Calu3 (cell line): ENCODE measurements around the gene OR4B1. TPM values are rescaled to one million over a fixed set of nuclear protein-coding genes. Genes with fewer than 3 reads are reported as not detected.

Experiments
- BruUV-seq: library from RNA; stranded (reverse); fragments of 400-500 nt; replicated peaks from 2 replicates; lab custom pipeline; 2021; lab: Mats Ljungman, UMichigan
- CTCF ChIA-PET: fragments of 300-600 bp; sonication (Branson Sonifier 250); formaldehyde crosslinking; loops from one replicate; lab custom pipeline; 2022; ENCODE audit warnings: antibody characterized with exemption; lab: Charles Lee
- DNase-seq: peaks from one replicate; pipeline ENCODE4 v3.0.0; 2022
- H3K27ac Mint-ChIP-seq: one replicate; pipeline ENCODE4 v1.8.0; 2022; ENCODE audit warnings: mixed read lengths; ENCODE audit not compliant: unreplicated experiment
- H3K27me3 Mint-ChIP-seq: one replicate; pipeline ENCODE4 v1.8.0; 2022; ENCODE audit warnings: mixed read lengths; ENCODE audit not compliant: unreplicated experiment
- H3K36me3 Mint-ChIP-seq: one replicate; pipeline ENCODE4 v1.8.0; 2022; ENCODE audit warnings: mild to moderate bottlenecking, moderate library complexity, mixed read lengths; ENCODE audit not compliant: insufficient read depth, unreplicated experiment
- H3K4me1 Mint-ChIP-seq: one replicate; pipeline ENCODE4 v1.8.0; 2022; ENCODE audit warnings: mild to moderate bottlenecking, low read depth, mixed read lengths; ENCODE audit not compliant: unreplicated experiment
- H3K4me3 Mint-ChIP-seq: one replicate; pipeline ENCODE4 v1.8.0; 2022; ENCODE audit warnings: mild to moderate bottlenecking, low read depth, moderate library complexity, mixed read lengths; ENCODE audit not compliant: unreplicated experiment
- H3K9me3 Mint-ChIP-seq: one replicate; pipeline ENCODE4 v1.8.0; 2022; ENCODE audit warnings: low read depth, mixed read lengths; ENCODE audit not compliant: unreplicated experiment
- intact Hi-C: fragments of 100-400 bp; cut with micrococcal nuclease; formaldehyde crosslinking; loops from one replicate; pipeline ENCODE4 v1.10.0; 2022; ENCODE audit not compliant: unreplicated experiment
- total RNA-seq: library from RNA; stranded (reverse); gene quantifications from 2 replicates; pipeline ENCODE4 v1.2.3, GENCODE V29; 2022
- TF ChIP-seq, protein P1 (sequence below): fragments of 200-600 bp; IDR thresholded peaks from one replicate; pipeline ENCODE4 v1.8.0; 2022; ENCODE audit warnings: antibody characterized with exemption; ENCODE audit not compliant: unreplicated experiment

The OR4B1 gene
- total RNA-seq, 1 experiment from 2014 or later, result not detected

GRCh38 chr11:48237727-48238126, 21.1 kb downstream of the OR4B1 start:
- intact Hi-C loops, result no loop called here
- no peak for DNase-seq
- no TSS peak for BruUV-seq
- CTCF ChIA-PET, result no interaction called here
- TF ChIP-seq, protein P1, sequence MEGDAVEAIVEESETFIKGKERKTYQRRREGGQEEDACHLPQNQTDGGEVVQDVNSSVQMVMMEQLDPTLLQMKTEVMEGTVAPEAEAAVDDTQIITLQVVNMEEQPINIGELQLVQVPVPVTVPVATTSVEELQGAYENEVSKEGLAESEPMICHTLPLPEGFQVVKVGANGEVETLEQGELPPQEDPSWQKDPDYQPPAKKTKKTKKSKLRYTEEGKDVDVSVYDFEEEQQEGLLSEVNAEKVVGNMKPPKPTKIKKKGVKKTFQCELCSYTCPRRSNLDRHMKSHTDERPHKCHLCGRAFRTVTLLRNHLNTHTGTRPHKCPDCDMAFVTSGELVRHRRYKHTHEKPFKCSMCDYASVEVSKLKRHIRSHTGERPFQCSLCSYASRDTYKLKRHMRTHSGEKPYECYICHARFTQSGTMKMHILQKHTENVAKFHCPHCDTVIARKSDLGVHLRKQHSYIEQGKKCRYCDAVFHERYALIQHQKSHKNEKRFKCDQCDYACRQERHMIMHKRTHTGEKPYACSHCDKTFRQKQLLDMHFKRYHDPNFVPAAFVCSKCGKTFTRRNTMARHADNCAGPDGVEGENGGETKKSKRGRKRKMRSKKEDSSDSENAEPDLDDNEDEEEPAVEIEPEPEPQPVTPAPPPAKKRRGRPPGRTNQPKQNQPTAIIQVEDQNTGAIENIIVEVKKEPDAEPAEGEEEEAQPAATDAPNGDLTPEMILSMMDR, result no peak
- Mint-ChIP-seq H3K27me3 (peaks cover 18% of the 10 kb centered on the region), H3K36me3 (no peaks in the 10 kb centered on the region), H3K4me1 (no peaks in the 10 kb centered on the region), H3K4me3 (no peak overlapping the region), H3K27ac (no peak overlapping the region), H3K9me3 (peaks cover 3% of the 10 kb centered on the region)

- peaks cover 20% of the 10 kb centered on the region for H3K27me3 Mint-ChIP-seq
- TF ChIP-seq, protein P1, result no peak
- no peak overlapping the region for H3K27ac Mint-ChIP-seq
- intact Hi-C loops, result no loop called here
- CTCF ChIA-PET, result no interaction called here
- DNase-seq, result no peak
- no peaks in the 10 kb centered on the region for H3K36me3 Mint-ChIP-seq
- H3K4me3 Mint-ChIP-seq, result no peak overlapping the region
- no TSS peak for BruUV-seq
- H3K4me1 Mint-ChIP-seq, result no peaks in the 10 kb centered on the region
- no peaks in the 10 kb centered on the region for H3K9me3 Mint-ChIP-seq
Observed at GRCh38 chr11:48242501-48242900, 25.9 kb downstream of the OR4B1 start.

DNA sequence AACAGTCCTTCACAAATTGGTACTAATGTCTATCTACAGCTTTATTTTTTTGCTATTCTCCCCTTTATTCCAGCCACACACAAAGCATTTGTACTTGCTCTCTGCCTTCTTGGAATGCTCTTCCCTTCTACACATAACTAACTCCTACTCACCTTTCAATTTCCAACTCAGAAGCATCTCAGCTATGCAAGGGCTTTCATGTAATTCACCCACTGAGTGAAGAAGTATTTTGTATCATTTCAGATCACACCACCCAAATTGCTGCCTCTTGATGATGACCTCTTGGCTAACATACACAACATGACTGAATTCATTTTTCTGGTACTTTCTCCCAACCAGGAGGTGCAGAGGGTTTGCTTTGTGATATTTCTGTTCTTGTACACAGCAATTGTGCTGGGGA, 28.2 kb downstream of the OR4B1 start, which contains the start of gene OR4X2:
Gene OR4X2 (plus strand): TSS at position 301 of the 400 bp plus-strand sequence. CDS start 0 bp downstream, at position 301.
- Mint-ChIP-seq H3K27ac (no peak within 1 kb of the TSS), H3K36me3 (no peaks in the 10 kb centered on the region), H3K4me3 (no peak within 1 kb of the TSS), H3K9me3 (no peaks in the 10 kb centered on the region), H3K4me1 (no peaks in the 10 kb centered on the region), H3K27me3 (peaks cover 20% of the 10 kb centered on the region)
- intact Hi-C loops, result no loop called here
- CTCF ChIA-PET, result interaction anchor here (0.9 kb wide), 1 partner anchor 17 kb away, joined by 3 read pairs; no protein-coding TSS in a partner anchor
- BruUV-seq, result no TSS peak
- no peak for DNase-seq
- TF ChIP-seq, protein P1, result no peak

DNA sequence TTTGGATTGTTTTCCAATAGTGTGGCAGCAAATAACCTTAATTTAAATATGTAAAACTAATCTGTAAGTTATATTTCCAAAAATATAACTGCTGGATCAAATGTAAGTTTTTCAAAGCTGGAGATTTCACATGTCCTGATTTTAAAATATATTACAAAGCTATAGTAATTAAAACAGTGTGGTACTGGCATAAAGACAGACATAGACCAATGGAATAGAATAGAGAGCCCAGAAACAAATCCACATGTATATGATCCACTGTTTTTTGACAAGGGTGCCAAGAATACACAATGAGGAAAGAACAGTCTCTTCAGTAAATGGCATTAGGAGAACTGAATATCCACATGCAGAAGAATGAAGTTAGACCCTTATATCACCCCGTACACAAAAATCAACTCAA, 32.3 kb downstream of the OR4B1 start:
- H3K4me3 Mint-ChIP-seq, result no peak overlapping the region
- H3K4me1 Mint-ChIP-seq, result no peaks in the 10 kb centered on the region
- no peaks in the 10 kb centered on the region for H3K9me3 Mint-ChIP-seq
- CTCF ChIA-PET, result no interaction called here
- no peaks in the 10 kb centered on the region for H3K36me3 Mint-ChIP-seq
- no peak overlapping the region for H3K27ac Mint-ChIP-seq
- no peak for DNase-seq
- intact Hi-C loops, result no loop called here
- H3K27me3 Mint-ChIP-seq, result peaks cover 9% of the 10 kb centered on the region
- no TSS peak for BruUV-seq
- TF ChIP-seq, protein P1, result no peak
